Left ventricle myocardium inferior (tissue), 1 donor: Measurements from ENCODE around the gene JTB. TPM values are rescaled to one million over a fixed set of nuclear protein-coding genes. Genes with fewer than 3 reads are reported as not detected.

Experiments used
- DNase-seq: peaks from one replicate; pipeline ENCODE4 v3.0.0-alpha.2; 2020
- H3K27ac ChIP-seq: fragments of 200-600 bp; replicated peaks from 2 replicates; pipeline ENCODE4 v1.8.0; 2021
- H3K27me3 ChIP-seq: fragments of 200-600 bp; 2 replicates; pipeline ENCODE4 v1.8.0; 2021; ENCODE audit warnings: low read depth
- H3K36me3 ChIP-seq: fragments of 200-600 bp; 2 replicates; pipeline ENCODE4 v1.8.0; 2021
- H3K4me1 ChIP-seq: fragments of 200-600 bp; 2 replicates; pipeline ENCODE4 v1.8.0; 2021
- H3K4me3 ChIP-seq: fragments of 200-600 bp; 2 replicates; pipeline ENCODE4 v1.8.0; 2021; ENCODE audit warnings: mild to moderate bottlenecking, moderate library complexity
- H3K9me3 ChIP-seq: fragments of 200-600 bp; replicated peaks from 2 replicates; pipeline ENCODE4 v1.8.0; 2021
- intact Hi-C: fragments of 100-400 bp; cut with micrococcal nuclease; formaldehyde crosslinking; loops from one replicate; pipeline ENCODE4 v1.11.0; 2022
- total RNA-seq: library from RNA; stranded (reverse); fragmentation: NEBNext Ultra II Directional; extraction: Animal tissue kit (Norgen Biotek cat#: 25700); gene quantifications from one replicate; pipeline ENCODE4 v1.2.1, GENCODE V29; 2021
- TF ChIP-seq, protein P1 (sequence below): fragments of 200-600 bp; IDR thresholded peaks from 2 replicates; pipeline ENCODE4 v1.8.0; 2021; ENCODE audit warnings: antibody characterized with exemption, mild to moderate bottlenecking, borderline replicate concordance
- donor health status: DM: no; HTN: yes; CAD: no; lungs with severe emphysema.

Gene JTB
- total RNA-seq, 1 donor from 2014 or later = 75.8 TPM

DNA sequence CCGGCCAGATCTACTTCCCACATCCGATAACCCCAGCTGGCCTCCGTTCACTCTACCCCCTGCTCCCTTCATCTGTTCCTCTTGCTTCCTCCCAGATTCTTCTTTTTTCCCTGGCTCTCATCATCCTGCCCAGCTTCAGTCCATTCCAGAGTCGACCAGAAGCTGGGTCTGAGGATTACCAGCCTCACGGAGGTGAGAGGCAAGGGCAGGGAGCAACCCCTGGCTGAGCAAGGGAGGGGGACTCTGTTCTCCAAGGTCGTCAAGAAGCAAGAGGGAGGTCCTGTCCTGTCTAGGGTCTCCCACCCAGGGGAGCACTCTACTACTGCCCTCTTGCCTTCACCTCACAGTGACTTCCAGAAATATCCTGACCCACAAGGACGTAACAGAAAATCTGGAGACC, 3.9 kb downstream of the JTB start:
- DNase-seq = no peak
- no peaks in the 10 kb centered on the region for H3K9me3 ChIP-seq
- H3K36me3 ChIP-seq = peaks cover 34% of the 10 kb centered on the region
- no peak overlapping the region for H3K4me3 ChIP-seq
- H3K4me1 ChIP-seq = peaks cover 36% of the 10 kb centered on the region
- TF ChIP-seq, protein P1, sequence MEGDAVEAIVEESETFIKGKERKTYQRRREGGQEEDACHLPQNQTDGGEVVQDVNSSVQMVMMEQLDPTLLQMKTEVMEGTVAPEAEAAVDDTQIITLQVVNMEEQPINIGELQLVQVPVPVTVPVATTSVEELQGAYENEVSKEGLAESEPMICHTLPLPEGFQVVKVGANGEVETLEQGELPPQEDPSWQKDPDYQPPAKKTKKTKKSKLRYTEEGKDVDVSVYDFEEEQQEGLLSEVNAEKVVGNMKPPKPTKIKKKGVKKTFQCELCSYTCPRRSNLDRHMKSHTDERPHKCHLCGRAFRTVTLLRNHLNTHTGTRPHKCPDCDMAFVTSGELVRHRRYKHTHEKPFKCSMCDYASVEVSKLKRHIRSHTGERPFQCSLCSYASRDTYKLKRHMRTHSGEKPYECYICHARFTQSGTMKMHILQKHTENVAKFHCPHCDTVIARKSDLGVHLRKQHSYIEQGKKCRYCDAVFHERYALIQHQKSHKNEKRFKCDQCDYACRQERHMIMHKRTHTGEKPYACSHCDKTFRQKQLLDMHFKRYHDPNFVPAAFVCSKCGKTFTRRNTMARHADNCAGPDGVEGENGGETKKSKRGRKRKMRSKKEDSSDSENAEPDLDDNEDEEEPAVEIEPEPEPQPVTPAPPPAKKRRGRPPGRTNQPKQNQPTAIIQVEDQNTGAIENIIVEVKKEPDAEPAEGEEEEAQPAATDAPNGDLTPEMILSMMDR = no peak
- no peaks in the 10 kb centered on the region for H3K27me3 ChIP-seq
- no peak overlapping the region for H3K27ac ChIP-seq
- intact Hi-C loops = no loop called here

- H3K4me1 ChIP-seq = peaks cover 36% of the 10 kb centered on the region
- intact Hi-C loops = no loop called here
- H3K27ac ChIP-seq = no peak overlapping the region
- H3K4me3 ChIP-seq = no peak overlapping the region
- peaks cover 34% of the 10 kb centered on the region for H3K36me3 ChIP-seq
- TF ChIP-seq, protein P1 = no peak
- H3K27me3 ChIP-seq = no peaks in the 10 kb centered on the region
- no peak for DNase-seq
- no peaks in the 10 kb centered on the region for H3K9me3 ChIP-seq
Measured at GRCh38 chr1:153973071-153973470, 4.4 kb downstream of the JTB start.

- intact Hi-C loops = no loop called here
- Histone ChIP-seq H3K36me3 (peaks cover 24% of the 10 kb centered on the region), H3K9me3 (no peaks in the 10 kb centered on the region), H3K27ac (no peak overlapping the region), H3K4me3 (no peak overlapping the region), H3K27me3 (no peaks in the 10 kb centered on the region), H3K4me1 (peaks cover 29% of the 10 kb centered on the region)
- DNase-seq = no peak
- TF ChIP-seq, protein P1 = no peak
Measured at GRCh38 chr1:153970346-153970745, 7.1 kb downstream of the JTB start.

GRCh38 chr1:153968972-153969371, 8.5 kb downstream of the JTB start:
- intact Hi-C loops = no loop called here
- no peak overlapping the region for H3K4me3 ChIP-seq

GRCh38 chr1:153968408-153968807, 9.1 kb downstream of the JTB start:
- peaks cover 41% of the 10 kb centered on the region for H3K4me1 ChIP-seq
- H3K9me3 ChIP-seq = no peaks in the 10 kb centered on the region
- DNase-seq = no peak
- H3K4me3 ChIP-seq = peak overlapping the region; percentile 72
- H3K27me3 ChIP-seq = no peaks in the 10 kb centered on the region
- peaks cover 4% of the 10 kb centered on the region for H3K36me3 ChIP-seq
- intact Hi-C loops = no loop called here
- TF ChIP-seq, protein P1 = no peak
- peak overlapping the region; percentile 96 for H3K27ac ChIP-seq

More at GRCh38 chr1:153968972-153969371, 8.5 kb downstream of the JTB start:
- no peak for DNase-seq
- H3K27ac ChIP-seq = no peak overlapping the region
- peaks cover 38% of the 10 kb centered on the region for H3K4me1 ChIP-seq
- no peaks in the 10 kb centered on the region for H3K9me3 ChIP-seq
- TF ChIP-seq, protein P1 = no peak
- peaks cover 10% of the 10 kb centered on the region for H3K36me3 ChIP-seq
- no peaks in the 10 kb centered on the region for H3K27me3 ChIP-seq

DNA sequence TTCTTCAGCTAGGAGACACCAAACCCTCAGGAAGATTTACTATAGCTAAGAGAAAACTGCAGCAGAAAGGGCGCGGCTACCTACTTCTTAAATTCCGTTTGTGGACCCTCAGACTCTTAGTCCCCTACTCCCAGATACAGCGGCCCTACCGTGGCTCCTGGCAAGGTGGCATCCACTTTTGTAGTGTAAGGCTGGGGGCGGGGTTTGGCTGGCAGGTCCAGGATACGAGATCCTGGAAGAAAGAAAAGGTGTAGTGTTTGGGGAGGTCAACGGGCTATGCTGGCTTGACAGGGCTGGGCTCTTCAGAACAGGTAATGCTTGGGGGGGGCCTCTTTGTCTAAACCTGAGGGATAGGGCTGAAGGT, 9.5 kb downstream of the JTB start:
- TF ChIP-seq, protein P1 = no peak
- H3K4me1 ChIP-seq = peaks cover 44% of the 10 kb centered on the region
- DNase-seq = no peak

More for the DNA sequence above, 9.5 kb downstream of the JTB start:
- Histone ChIP-seq H3K27ac (peak overlapping the region; percentile 96), H3K27me3 (no peaks in the 10 kb centered on the region), H3K4me3 (peak overlapping the region; percentile 72), H3K9me3 (no peaks in the 10 kb centered on the region), H3K36me3 (no peaks in the 10 kb centered on the region)
- intact Hi-C loops = no loop called here
